ENCODE data around the gene PROM1.

GRCh38 chr4:16050669-16051068 is 33.2 kb downstream of the PROM1 start:
- TF ChIP-seq CTCF (IDR thresholded peaks at IDR 0.05; ENCODE audit: low read length) (no peak), EZH2 (optimal IDR thresholded peaks at IDR 0.05; ENCODE audit: low read depth, low read length) (no peak)
